Gastrocnemius medialis (tissue), 4 donors: ENCODE data around the gene ARL4D.

ENCODE experiments used
- POLR2A ChIP-seq, 2 donors: fragments of 450-650 bp; IDR thresholded peaks; one replicate each; pipeline ENCODE4 v1.6.1; 2017; ENCODE audit warnings: antibody characterized with exemption in 2 of 2, mild to moderate bottlenecking in 2 of 2, moderate library complexity in 2 of 2
- TF ChIP-seq, protein P1 (sequence below), 5 experiments: fragments of 450-650 bp in 3 of 5; fragments of 200-600 bp in 2 of 5; sonication (generic) in 2 of 5; IDR thresholded peaks in 4 of 5; conservative IDR thresholded peaks in 1 of 5; 1 replicate in 4 of 5; 2 replicates in 1 of 5; pipeline ENCODE4 v1.5.1; 2016 to 2019; ENCODE audit warnings: antibody characterized with exemption in 5 of 5, mild to moderate bottlenecking in 3 of 5, moderate library complexity in 3 of 5

DNA sequence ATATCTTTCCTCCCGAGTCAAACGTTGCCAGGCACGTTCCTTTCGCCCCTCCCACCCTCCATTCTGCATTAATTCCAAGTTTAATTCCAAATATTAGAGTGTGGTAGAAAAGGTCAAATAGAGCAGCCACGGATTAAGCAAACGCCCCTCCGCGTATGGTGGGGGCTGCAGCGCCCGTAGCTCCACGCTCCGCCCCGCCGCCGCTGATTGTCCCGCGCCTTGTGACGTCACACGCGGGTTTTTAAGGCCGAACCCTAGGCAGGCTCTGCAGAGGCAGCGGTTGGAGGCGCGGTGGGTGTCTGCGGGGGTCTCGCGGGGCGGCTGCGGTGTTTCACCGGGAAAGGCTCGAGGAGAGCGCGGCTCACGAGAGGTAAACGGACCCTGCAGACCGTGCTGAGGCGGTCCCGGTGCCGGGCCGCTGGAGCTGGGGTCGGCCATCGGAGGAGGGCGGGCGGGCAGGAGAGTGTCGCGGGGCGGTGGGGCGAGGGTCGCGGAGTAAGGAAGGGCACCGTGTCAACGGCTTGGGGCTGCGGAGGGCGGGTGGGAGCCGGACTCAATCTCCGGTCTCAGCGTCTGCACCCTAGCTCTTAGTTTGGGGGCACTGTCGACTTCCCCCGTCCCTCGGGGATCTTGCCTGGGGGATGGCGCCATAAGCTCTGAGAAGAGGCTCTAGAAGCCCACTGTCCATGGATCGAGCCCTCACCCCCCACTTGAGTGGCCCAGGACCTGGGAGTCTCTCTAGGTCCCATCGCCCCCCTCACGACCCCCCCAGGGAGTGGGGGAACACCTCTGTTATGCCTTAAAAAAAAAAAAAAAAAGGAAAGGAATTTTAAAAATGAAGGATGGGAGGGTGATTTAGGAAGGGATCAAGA, at the start of gene ARL4D:
- TF ChIP-seq POLR2A (IDR thresholded peaks at IDR 0.05) = peak; percentile 56 to 87
- TF ChIP-seq, protein P1, sequence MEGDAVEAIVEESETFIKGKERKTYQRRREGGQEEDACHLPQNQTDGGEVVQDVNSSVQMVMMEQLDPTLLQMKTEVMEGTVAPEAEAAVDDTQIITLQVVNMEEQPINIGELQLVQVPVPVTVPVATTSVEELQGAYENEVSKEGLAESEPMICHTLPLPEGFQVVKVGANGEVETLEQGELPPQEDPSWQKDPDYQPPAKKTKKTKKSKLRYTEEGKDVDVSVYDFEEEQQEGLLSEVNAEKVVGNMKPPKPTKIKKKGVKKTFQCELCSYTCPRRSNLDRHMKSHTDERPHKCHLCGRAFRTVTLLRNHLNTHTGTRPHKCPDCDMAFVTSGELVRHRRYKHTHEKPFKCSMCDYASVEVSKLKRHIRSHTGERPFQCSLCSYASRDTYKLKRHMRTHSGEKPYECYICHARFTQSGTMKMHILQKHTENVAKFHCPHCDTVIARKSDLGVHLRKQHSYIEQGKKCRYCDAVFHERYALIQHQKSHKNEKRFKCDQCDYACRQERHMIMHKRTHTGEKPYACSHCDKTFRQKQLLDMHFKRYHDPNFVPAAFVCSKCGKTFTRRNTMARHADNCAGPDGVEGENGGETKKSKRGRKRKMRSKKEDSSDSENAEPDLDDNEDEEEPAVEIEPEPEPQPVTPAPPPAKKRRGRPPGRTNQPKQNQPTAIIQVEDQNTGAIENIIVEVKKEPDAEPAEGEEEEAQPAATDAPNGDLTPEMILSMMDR (IDR thresholded peaks at IDR 0.05 in 4 of 5, conservative IDR thresholded peaks at IDR 0.05 in 1 of 5) = no peak
